Activated CD4-positive, alpha-beta T cell treated with anti-CD3 and anti-CD28 coated beads for 48 hours (primary cell): Measurements from ENCODE around the gene ADAD1.

Experiments
- DNase-seq: peaks from one replicate; pipeline ENCODE4 v3.0.0-alpha.2; 2020

The ADAD1 gene

DNA sequence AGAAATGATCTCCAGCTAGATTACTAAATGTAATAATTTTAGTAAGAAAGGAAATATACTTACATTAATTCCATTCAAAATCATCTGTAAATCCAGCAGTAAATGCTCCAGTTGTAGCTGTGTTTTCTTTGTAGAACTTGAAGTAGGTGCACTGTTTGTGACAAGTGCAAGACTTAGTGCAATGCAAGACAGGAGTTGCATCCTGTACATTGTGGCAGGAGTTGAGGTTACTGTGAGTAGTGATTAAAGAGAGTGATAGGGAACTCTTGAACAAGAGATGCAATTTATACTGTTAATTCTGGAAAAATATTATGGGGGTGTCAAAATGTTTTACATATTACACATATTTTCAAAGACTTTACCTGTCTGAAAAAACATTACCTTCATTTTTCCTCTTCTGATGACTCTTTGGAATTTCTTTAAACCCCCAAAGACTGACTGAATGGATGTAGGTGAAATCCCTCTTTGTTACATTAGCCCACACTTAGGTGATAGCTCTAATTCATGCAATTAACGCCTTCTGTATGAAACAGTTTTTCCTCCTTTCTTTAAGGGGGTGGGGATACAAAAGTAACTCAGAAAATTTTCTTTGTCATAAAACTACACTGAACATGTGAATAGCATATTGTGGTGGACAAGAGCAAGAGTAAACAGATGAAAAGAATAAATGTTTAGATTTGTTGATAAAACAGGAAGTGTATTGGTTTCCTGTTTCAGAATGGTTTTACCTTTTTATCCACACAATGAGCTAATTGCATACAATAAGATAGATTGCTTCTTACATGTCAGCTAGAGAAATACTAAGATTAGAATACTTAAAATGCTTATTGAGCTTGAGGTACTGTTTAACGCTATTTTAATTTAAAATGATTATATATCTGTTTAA is 77.7 kb downstream of the ADAD1 start, which contains the start of gene IL2:
Gene IL2 (minus strand): TSS at position 495 of the 886 bp plus-strand sequence. CDS start 285 bp downstream, at position 210.
- DNase-seq = peak; percentile 12

DNA sequence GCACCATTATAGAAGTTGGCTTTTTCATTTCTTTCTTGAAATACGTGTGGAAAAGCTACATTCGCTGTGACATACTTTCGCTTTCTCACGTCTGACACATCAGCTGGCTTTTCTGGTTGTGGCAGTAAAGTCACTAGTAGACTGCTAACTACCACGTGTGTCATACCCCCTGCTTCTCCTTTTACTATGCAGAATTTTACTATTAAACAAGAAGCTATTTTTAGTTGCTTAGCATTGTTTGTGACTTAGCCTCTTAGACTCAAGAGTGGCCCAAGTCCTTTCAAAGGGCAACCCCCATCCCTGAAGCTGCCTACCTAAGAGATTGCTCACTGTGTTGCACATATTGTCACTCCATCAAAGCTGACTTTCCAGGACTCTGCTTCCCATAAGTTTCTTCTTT is 79.8 kb downstream of the ADAD1 start:
- DNase-seq = peak; percentile 63

- DNase-seq = no peak
Measured at GRCh38 chr4:122469457-122469856, 90.6 kb downstream of the ADAD1 start.

DNA sequence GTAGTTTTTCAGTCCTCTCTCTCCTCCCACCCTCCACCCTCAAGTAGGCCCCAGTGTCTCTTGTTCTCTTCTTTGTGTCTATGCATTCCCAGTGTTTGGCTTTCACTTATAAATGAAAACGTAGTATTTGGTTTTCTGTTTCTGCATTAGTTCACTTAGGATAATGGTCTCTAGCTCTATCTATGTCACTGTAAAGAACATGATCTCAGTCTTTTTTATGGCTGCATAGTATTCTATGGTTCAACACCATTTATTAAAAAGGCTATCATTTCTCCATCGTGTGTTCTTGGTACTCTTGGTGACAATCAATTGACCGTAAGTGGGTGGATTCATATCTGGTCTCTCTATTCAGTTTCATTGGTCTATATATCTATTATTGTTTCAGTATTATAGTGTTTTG is 96.4 kb downstream of the ADAD1 start:
- DNase-seq = no peak

- no peak for DNase-seq
Measured at GRCh38 chr4:122476126-122476525, 97.3 kb downstream of the ADAD1 start.

- DNase-seq = no peak
Measured at GRCh38 chr4:122476745-122477144, 97.9 kb downstream of the ADAD1 start.
